Daoy (cell line): ENCODE results near the gene SH3RF3. TPM values are rescaled to one million over a fixed set of nuclear protein-coding genes. Genes with fewer than 3 reads are reported as not detected.

Experiments used
- DNase-seq: peaks from one replicate; pipeline ENCODE4 v3.0.0-alpha.2; 2015; ENCODE audit warnings: low read depth
- total RNA-seq: library from RNA; depleted of rRNA; stranded (reverse); fragments of >200 nt; shearing (Covaris generic); gene quantifications from 2 replicates; pipeline ENCODE4 v1.2.3, GENCODE V29; 2014

Gene SH3RF3
- total RNA-seq, 1 experiment from 2014 or later: 3.0 TPM

DNA sequence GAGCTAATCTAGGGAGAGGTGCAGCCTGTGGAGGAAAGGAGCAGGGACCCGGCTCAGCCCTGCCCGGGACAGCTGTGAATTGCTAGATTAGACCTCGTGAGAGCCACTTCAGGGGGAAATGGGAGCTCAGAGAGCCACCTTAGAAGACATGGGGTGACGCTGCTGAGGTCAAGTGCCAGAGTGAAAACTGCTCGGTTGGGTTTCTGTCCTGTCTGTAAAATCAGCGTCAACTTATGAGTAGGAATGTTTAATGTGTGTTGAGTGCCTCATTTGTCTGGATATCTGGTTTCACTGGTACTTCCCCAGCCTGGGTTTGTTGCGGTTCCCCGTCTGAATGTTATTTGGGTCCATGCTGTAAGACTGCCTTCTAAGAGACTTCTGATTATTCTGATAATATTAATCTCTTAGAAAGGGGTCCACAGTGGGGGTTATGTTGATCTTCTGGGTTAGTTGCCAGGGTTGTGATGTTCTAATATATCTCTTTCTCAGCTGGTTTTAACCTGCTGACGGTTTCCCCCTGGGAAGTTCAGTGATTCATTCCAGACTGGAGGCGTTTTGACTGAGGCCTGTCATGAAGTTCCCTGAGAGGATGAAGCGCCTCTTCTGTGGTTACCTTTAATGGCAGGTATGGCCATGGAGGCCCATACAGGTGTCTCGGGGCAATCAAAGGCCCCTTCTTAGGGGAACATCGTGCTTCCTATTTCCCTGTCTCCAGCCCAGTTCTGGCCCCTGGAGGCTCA, 175.9 kb downstream of the SH3RF3 start:
- DNase-seq: peak; percentile 61

DNA sequence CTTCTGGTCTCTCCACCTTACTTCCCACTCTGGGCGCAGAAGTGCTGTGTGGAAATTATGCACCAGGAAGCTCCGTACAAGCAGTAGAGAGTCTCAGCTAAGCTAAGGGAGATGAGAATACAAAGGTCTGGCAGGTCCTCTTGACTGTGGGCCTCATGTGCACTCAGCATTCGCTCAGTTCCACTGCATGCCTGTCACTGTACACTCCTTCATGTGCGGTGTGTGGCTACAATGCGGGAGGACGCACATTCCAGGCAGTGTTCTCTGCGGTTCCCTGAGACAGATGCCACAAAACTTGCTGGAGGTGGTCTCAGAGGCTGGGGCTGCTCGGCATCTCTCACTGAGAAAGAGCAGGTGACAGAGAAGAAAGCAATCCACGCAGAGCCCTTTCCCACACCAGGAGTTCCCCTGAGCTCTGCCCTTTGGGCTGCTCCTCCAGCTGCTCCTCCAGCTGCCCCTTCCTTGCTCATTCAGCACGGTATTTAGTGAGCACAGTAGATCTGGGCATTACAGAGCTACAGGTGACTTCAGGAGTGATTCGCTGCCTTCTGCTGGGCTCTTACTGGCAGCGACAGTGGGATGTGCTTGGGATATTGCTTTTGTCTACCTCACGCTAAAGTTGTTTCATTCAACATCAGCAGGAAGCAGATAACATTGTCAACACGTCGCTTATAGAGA, 176.6 kb downstream of the SH3RF3 start:
- DNase-seq: no peak

DNA sequence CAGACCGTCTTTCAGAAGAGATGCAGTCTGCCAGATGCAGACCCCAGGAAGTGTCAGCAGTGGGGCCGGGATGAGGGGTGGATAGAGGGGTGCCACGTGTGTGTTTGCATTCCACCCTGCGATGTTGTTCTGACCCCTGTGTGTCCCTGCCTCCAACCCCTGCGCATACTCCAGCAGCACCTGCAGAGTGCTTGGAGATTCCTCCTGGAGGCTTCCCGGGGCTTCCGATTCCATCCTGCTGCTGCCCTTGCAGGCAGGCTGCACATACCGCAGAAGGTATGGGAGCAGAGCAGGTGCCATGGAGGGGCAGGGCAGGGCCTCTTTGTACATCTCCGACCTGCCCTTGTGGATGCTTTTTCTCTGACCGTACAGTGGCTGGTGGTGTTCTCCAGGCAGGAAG, 177.2 kb downstream of the SH3RF3 start:
- DNase-seq: no peak

DNA sequence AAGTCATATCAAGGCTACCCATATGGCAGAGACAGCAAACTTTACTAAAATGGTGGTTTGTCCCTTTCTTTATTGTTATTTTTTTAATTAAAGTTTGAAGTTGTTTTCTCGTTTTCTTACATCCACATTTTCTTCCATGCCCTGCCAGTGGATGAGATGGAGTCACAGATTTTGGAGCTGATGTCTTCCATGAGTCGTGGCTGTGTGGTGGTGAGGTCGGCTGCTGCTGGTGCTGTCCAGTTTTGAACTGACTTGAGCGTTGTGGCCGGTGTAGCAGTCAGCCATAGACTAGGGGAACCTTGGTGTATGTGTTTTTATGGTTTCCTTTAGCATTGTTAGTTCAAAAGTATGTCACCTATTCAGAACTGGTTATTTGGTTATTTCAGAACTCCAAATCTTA, 182.8 kb downstream of the SH3RF3 start:
- no peak for DNase-seq

DNA sequence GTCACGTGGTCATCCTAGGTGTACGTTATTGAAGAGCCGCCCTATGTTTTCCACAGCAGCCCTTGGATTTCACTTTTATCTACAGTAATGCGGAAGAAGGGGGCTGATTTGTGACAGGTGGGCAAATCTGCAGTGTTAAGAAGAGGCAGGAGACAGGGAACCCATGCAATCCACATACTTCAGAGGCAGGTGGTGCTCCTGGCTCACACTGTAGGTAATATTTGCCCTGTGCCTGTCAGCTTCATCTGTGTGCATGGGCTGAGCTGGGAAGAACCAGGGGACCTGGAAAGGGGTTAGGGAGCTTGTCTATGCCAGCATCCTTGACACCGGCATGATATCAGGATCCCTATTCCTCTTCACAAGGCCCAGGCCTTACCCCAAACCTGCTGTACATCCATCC, 183.9 kb downstream of the SH3RF3 start:
- DNase-seq: no peak

DNA sequence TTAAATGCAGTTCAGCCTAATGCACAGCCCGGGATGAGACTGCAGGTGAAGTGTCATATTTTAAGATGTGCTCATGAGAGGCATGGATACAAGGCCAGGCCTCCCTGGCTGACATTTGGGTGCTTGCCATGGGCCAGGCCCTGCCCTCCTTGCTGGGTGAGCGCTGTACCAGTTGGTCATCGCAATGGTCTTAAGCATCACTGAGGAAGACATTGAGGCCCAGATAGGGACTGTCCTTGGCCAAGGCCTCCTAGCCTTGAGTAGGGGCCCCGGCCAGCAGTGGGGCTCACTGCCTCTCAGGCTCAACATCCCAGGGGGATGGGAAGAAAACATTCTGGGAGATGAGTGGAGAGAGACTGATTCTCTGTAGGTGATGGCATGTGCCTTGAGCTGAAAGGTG, 184.3 kb downstream of the SH3RF3 start:
- no peak for DNase-seq

DNA sequence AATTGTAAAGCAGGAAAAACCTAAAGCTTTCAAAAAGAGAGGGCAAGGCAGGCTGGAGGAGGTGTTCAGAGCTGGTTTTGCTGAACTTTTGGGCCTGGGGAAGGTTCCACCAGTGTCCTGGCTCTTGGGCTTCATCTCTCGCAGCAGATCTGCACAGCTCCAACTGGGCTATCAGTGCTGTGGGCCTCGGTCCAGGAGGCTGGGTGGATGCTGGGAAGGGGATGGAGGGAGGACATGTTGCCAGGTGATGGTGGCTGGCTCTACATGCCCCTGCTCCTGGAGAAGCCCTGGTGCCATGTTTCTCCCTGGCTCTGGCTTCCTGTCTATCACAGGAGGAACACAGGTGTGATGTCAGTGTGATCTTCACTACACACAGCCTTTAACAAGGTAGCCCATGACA, 187.1 kb downstream of the SH3RF3 start:
- DNase-seq: no peak

DNA sequence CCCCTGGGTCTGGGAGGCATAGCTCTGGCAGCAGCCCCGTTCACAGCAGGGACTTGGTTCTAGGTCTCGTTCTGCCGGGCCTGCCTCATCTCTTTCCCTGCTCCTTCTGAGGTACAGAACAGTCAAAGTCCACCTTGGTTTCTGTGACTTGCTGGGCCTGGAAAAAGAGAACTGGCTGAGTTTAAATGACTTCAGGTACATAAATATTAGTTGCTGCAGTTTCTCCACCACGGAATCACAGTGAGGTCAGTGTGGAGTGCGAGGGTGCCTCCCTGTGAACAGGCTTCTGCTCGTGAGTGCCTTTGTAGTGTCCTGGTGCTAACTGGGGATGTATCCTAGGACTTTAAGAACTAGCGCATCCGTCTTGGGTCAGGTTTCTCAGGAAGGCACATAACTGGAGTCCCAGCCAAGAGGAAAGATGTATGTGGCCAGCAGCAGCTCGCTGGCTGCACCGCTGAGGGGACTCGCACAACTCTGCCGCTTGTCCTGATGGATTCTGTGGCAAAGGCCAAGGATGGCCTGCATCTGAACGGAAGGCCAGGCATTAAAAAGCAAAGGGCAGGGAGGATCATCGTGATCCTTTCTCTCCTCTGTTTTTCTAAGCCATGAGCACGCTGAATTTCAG, 188.6 kb downstream of the SH3RF3 start:
- no peak for DNase-seq

DNA sequence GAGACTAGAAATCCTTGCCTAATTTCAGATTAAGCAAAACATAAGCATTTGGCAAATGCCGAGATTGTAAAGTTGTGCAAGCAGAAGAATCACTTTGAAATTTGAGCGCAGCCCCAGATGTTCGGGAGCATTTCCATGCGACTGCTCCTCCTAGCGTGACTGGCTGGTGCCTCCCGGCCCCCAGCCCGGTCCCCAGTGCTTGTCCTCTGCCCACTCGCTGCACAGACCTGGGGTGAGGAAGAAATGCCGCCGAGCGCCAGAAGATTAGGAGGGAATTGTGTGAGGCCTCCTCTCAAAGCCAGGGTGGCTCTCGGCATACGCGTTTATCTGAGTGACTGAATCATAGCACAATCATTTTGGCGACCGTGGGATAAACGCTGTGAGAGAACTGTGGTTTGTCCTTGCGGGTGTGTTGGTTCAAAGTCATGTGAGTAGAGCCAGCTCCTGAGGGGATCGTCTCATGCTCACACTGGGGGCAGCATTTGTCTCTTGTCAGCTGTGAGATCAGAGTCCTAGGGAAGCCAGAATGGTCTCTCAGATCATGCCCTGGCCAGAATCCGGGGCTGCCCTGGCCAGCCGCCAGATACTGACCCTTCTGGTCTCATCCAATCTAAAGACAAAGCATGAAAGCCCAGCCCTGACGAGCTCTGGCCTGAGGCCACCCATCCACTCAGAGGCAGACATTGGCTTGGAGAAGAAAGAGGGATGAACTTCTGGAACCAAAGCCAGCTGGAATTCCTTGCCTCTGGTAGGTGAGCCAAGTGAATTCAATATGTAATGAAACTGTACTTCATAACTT, 189.3 kb downstream of the SH3RF3 start:
- DNase-seq: peak; percentile 87

DNA sequence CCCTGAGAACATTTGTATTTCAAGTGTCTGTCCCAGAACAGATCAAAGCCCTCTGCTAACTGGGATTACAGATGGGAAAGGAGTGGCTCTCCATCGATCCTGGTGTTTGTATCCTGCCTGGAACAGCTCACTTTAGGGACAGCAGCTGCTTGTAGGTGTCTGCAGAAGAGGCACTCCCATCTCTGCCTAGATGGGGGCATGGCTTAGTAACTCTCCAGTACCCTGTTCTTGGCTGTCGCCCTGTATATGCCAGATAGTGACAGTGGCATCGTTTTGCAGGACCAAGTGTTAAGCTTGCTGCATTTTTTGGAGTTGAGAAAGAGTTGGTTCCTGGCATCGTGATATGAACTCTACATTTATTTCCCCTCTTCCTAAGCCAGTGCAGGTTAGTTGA, 189.9 kb downstream of the SH3RF3 start:
- no peak for DNase-seq

DNA sequence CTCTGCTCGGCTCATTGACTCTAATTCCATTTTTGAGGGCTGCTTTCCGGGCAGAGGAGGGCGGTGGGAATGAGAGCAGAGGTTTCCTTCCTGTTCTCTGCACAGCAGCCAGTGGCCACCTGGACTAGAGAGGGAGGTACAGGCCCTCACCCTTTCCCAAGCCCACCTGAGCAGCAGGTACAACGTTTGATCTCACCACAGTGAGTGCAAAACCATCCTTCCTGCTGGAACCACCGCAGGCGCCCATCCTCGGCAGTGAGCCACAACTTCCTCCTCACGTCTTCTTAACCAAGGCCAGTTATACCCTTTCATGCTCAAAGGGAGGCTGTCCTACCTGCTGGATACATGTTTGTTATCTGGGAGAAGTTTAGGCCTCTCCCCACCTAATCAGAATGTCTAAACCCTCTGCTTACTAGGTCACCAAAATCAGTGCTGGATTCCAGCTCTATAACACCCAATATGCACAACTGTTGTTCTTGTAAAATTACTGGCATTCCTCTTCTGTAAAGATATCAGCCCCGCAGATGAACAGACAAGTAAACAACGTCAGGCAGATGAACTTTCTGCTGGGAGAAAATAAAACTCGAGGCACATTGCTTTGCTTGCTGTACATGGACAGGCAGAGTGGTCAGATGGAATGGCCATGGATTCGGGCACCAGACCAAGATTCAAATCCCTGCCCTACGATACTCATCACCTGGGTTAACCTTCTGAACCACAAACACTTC, 191.4 kb downstream of the SH3RF3 start:
- no peak for DNase-seq

DNA sequence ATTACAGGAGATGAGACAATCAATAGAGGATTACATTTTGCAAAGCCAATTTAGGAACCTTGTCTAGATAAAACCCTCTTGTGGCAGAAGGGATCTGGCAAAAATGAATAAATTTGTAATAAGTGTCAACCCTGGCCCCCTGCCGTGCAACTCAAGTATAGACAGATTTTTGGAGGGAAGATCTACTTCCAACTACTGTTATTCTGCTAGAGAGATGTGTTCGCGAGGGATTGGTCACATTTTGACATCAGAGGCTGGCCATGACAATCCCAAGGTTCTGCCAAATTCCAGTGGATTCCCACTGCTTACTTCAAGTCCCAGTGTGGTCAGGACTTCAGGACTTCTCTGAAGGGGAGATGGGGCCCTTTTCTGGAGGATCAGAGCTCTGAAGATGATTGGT, 192.6 kb downstream of the SH3RF3 start:
- DNase-seq: no peak

DNA sequence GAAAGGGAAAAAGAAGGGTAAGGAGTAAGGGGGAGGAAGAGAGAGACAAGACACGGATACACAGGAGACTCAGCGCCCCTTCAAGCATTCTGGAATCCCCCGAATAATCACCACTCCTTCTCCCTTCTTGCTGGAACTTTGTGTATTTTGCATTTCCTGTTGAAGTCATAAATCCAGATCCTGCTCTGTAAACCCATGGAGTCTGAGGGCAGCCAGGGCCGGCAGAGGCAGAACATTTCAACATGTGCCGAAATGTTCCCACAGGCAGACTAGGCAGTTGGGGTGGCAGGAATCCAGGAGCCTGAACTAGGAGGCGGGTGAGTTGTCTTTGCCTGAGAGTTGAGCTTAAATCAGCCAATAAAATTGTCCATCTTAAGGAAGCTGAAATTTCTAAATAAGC, 193.1 kb downstream of the SH3RF3 start:
- peak; percentile 81 for DNase-seq

DNA sequence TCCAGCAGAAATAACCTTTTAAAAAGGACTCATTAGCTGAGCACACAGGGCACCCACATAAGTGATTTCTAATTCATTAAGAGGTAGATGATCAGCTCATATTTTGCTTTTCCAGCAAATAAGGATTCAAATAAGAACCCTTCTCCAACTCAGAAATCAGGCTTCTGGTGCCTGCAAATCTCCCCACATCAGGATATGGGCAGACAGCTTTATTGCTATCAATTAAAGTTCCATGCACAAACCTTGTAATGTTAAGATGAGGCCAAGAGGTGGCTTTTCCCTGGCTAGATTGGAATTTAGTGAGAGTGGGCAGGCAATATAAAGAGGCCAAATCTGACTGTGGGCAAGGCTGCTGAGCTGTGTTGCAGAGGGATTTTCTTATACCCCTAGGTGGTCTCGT, 193.6 kb downstream of the SH3RF3 start:
- DNase-seq: no peak

DNA sequence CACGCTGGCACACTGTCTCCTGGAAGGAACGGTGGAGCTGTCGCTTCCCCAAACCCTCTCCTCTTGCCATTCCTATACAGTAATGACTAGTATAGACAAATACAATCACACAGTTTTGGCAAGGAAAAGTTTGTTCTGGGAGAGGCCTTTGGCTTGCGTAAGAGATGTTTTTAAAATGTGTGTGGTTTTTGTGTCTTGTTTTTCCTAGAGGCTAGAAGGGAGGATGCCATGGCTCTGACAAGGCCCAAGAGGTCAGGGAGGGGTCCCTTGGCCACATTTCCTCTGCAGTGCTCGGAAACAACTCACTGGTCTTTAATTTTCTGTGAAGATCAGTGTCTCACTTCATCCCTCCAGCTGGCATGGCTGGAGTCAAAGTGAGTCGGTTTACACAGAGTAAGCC, 195.9 kb downstream of the SH3RF3 start:
- peak; percentile 79 for DNase-seq

DNA sequence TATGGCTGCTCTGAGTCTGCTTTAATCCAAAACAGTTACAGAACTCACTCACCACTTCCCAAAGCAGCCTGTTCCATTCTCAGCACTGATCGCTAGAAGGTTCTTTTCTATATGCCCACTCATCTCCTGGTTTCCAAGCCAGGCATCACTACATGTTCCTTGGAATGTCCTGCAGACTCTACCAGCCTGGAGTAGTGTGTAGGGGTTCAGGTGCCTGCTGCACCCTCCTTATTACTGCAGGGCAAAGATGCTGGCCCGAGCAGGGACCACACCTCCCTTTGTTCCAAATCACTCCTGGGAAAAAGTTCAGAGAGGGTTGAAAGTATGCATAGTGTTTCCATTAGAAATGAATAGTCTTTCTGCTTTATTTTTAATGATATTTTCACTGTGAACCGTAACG, 196.6 kb downstream of the SH3RF3 start:
- no peak for DNase-seq

DNA sequence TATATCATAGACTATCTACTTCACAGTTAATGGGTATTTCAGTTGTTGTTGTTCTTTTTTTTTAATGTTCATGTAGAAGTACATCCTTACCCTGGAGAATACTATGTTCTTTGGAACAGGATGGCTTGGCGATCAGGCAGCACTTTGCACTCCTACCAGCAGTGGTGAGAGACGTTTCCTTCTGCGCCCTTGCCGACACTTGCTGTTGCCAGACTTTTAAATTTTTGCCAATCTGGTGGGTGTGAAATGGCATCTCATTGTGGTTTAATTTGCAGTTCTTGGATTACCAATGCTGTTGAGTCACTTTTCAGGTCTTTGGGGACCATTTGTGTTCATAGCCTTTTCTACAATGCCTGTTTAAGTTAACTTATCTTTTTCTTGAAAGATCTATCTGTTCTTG, 197.3 kb downstream of the SH3RF3 start:
- DNase-seq: no peak

DNA sequence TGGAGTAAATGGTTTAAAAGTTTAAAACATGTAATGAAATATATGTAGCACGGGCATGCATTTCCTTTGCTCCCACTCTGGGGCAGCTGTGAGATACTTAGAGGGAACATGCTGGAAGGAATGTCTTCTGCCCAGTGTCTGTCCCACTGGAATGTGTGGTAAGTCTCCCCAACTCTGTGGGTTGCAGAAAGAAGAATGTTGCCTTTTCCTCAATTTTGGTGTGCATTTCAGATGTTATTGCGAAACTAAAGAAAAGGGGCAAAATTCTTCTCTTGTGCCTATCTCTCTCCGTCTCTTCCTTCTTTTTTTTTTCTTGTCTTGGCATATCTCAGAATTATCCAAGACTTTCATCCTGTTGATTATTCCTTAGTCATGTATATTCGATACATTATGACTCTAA, 201.1 kb downstream of the SH3RF3 start:
- DNase-seq: no peak

DNA sequence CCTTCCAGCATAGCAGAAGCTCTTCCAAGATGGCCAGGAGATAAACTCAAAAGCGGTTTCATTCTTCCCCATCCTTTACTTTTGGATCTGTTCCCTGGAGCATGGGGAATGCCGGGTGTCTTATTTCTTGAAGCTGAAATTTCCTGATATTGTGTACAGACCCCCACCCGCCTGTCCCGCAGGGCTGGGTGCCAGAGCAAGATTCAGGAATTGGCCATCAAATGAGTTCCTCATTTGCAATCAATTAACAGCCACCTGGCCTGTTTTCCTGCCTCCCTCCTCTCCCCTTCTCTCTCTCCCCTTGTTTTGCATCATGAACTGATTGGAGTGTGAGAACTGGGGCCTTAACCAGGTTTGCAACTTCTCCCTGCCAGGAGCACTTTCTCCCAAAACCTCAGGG, 202.1 kb downstream of the SH3RF3 start:
- no peak for DNase-seq

DNA sequence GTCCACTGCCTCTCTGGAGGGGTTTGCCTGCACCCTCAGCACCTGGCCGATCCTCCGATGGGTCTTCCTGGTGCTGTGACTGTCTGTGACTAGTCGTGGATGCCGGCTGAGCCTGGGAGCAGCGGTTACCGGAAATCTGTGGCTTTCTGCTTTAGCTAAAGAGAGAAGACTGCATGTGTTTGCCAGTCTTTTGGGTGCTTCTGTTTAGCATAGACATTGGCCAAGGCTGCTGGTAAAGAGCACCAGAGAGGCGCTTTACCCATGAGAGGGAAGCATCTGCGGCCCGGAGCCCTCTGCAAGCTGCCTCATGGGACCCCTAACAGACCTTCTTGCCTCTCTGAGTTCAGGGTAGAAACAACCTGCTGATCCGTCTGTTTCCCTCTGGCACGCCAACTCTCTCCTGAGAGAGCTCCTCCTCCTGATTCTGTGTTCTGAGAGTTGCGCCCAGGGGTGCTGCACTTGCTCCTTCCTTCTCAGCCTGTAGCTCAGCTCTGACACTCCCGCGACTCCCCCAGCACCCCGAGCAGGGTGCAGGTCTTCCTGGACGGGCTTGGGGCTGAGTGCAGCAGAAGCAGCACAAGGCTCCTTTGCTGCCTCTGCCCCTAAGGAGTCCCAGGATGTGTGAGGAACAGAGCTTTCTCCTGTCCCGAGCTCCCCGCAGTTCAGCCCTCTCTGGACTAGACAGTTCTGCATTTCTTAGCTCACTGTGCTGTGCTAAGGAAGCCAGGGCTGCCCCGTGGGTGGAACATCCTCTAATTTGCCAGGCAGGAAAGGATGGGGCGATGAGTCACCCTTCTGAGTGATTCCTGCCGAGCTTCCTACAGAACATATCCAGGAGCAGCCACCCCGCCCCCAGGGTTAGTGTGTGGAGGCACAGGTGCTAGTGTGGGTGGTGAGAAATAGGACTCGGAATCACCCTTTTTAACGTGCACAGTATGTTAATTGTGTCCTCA, 203.2 kb downstream of the SH3RF3 start:
- peak; percentile 93 for DNase-seq

DNA sequence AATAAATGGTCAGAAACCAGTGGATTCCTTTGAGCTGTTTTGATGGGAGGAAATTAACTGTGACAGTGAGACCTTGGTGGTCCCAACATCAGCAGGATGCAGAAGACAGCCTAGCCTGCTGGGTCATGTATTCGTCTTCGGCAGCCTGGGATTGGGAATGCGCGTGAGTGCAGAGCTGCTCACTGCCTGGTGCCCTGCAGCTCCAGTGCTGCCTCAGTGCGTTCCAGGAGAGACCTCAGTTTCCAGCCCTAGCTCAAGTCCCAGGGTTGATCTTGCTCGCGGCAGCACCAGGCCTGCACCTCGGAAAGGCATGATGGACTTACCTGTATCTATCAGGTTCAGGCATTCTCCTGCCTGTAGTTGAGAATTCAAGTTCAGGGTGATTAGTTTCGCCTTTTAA, 203.9 kb downstream of the SH3RF3 start:
- DNase-seq: no peak
